Vagina (tissue), 2 donors: ENCODE results near the gene REXO1.

Experiments
- POLR2A ChIP-seq, 2 donors: fragments of 450-650 bp; IDR thresholded peaks; one replicate each; pipeline ENCODE4 v1.6.1; 2017; ENCODE audit warnings: antibody characterized with exemption in 2 of 2, mild to moderate bottlenecking in 2 of 2, moderate library complexity in 2 of 2
- POLR2AphosphoS5 ChIP-seq, 2 donors: sonication (generic); formaldehyde crosslinking; IDR thresholded peaks; one replicate each; pipeline ENCODE4 v1.9.0; 2017; ENCODE audit warnings: antibody characterized with exemption in 2 of 2, mild to moderate bottlenecking in 2 of 2, low read depth in 1 of 2; ENCODE audit not compliant: insufficient read depth in 1 of 2
- TF ChIP-seq, protein P1 (sequence below), 3 experiments: fragments of 450-650 bp in 2 of 3; fragments of 200-600 bp in 1 of 3; sonication (generic) in 1 of 3; IDR thresholded peaks; one replicate each; pipeline ENCODE4 v1.5.1; 2017 to 2019; ENCODE audit warnings: antibody characterized with exemption in 3 of 3, mild to moderate bottlenecking in 2 of 3, moderate library complexity in 2 of 3

DNA sequence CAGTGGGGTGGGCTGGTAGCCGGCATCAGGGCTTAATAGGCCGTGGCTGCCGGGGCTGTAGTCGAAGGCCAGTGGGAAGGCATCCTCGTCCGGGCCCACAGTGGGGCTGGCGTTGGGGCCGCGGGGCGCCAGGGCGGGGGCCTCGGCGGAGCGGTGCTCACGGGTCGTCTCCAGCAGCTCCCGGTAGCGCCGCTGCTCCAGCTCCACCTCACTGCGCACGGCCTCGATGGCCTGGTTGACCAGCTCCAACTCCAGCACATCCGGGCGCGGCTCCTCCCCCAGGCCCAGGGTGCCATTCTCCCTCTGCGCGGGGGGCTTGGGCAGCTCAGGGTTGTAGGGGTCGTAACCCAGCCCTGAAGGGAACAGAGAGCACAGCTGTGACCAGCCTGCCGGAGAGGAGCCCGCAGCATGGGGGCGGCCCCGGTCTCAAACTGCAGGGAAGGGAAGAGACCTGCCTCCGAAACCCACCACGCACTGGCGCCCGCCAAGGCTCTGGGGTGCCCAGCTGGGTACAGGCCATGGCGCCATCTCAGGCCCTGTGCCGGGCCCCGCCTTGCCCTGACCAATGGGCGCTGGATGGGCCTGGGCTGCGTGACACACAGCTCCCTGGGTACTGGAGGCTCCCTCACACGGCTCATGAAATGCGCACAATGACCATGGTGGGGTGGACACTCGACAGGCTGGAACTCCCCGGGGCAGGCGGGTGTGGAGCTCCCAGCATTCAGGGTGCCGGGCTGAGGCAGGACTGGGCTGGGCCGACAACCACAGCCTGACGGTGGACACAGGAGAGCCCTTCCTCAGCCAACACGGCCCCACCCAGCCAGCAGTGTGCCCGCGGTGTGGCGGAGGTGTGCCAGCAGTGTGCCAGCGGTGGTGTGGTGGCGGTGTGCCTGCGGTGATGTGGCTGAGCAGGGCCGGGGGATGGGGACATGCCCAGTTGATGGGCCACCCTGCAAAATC is 19.7 kb downstream of the REXO1 start:
- TF ChIP-seq, protein P1, sequence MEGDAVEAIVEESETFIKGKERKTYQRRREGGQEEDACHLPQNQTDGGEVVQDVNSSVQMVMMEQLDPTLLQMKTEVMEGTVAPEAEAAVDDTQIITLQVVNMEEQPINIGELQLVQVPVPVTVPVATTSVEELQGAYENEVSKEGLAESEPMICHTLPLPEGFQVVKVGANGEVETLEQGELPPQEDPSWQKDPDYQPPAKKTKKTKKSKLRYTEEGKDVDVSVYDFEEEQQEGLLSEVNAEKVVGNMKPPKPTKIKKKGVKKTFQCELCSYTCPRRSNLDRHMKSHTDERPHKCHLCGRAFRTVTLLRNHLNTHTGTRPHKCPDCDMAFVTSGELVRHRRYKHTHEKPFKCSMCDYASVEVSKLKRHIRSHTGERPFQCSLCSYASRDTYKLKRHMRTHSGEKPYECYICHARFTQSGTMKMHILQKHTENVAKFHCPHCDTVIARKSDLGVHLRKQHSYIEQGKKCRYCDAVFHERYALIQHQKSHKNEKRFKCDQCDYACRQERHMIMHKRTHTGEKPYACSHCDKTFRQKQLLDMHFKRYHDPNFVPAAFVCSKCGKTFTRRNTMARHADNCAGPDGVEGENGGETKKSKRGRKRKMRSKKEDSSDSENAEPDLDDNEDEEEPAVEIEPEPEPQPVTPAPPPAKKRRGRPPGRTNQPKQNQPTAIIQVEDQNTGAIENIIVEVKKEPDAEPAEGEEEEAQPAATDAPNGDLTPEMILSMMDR (IDR thresholded peaks at IDR 0.05), result no peak
- TF ChIP-seq POLR2AphosphoS5 (IDR thresholded peaks at IDR 0.05; ENCODE audit: insufficient read depth in 1 of 2, low read depth in 1 of 2) (no peak), POLR2A (IDR thresholded peaks at IDR 0.05) (no peak)
